Sigmoid colon (tissue), 4 donors: ENCODE results near the gene B3GLCT.

Experiments
- POLR2AphosphoS5 ChIP-seq, 4 donors: sonication (generic); formaldehyde crosslinking; IDR thresholded peaks; one replicate each; pipeline ENCODE4 v1.6.1; 2017; ENCODE audit warnings: antibody characterized with exemption in 4 of 4
- TF ChIP-seq, protein P1 (sequence below), 4 experiments: fragments of 450-650 bp in 3 of 4; fragments of 200-600 bp in 1 of 4; IDR thresholded peaks; one replicate each; pipeline ENCODE4 v1.5.1; 2016 to 2019; ENCODE audit warnings: antibody characterized with exemption in 4 of 4, mild to moderate bottlenecking in 3 of 4, moderate library complexity in 2 of 4

DNA sequence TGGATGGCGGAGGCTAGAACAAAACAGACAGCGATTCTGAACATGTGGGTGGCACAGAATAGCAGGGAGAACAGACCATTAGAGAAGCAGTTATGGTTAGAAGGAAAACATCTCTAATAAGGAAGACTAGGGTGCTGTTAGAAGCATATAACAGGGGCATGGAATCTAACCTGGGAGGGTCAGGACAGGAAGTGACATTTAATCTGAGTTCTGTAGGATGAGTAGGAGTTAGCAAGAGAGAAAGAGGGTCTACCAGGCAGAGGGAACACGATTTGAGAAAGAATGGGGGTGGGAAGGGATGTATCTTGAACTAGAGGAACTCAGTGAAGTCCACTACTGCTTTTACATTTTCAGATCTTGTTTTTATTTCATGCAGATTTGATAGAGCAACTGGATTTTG, 48.6 kb downstream of the B3GLCT start:
- TF ChIP-seq, protein P1, sequence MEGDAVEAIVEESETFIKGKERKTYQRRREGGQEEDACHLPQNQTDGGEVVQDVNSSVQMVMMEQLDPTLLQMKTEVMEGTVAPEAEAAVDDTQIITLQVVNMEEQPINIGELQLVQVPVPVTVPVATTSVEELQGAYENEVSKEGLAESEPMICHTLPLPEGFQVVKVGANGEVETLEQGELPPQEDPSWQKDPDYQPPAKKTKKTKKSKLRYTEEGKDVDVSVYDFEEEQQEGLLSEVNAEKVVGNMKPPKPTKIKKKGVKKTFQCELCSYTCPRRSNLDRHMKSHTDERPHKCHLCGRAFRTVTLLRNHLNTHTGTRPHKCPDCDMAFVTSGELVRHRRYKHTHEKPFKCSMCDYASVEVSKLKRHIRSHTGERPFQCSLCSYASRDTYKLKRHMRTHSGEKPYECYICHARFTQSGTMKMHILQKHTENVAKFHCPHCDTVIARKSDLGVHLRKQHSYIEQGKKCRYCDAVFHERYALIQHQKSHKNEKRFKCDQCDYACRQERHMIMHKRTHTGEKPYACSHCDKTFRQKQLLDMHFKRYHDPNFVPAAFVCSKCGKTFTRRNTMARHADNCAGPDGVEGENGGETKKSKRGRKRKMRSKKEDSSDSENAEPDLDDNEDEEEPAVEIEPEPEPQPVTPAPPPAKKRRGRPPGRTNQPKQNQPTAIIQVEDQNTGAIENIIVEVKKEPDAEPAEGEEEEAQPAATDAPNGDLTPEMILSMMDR (IDR thresholded peaks at IDR 0.05): no peak
- no peak for TF ChIP-seq POLR2AphosphoS5 (IDR thresholded peaks at IDR 0.05)
